Stimulated activated CD8-positive, alpha-beta memory T cell treated with anti-CD3 and anti-CD28 coated beads, Interleukin-15, amount 100 ng/mL, for 48 hours (primary cell): ENCODE data around the gene DCLRE1C.
"Not testable (repeated sequence)": the region's sequence is repeated elsewhere in the genome, so short reads cannot be mapped to it uniquely, and the experiment has no call there.

Source experiments
- DNase-seq, 2 donors: peaks; one replicate each; pipeline ENCODE4 v3.0.0-alpha.2; 2020; ENCODE audit warnings: low read depth in 2 of 2

Gene DCLRE1C

GRCh38 chr10:14945108-14945507 is 8.8 kb downstream of the DCLRE1C start:
- DNase-seq = no peak

DNA sequence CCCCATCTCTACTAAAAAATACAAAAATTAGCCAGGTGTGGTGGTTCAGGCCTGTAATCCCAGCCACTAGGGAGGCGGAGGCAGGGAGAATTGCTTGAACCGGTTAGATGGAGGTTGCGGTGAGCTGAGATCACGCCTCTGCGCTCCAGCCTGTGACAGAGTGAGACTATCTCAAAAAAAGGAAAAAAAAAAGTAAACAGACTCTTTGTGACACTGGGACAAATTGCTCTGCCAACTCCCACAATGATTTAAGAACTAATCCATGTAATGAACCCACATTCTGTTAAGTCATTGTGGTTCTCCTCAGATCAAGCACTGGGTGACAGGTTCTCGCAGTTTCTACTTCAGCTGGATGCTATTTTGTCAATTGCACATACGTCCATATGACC is 11.0 kb downstream of the DCLRE1C start:
- not testable (repeated sequence) for DNase-seq

GRCh38 chr10:14942147-14942949 is 11.5 kb downstream of the DCLRE1C start:
- DNase-seq = not testable (repeated sequence)

DNA sequence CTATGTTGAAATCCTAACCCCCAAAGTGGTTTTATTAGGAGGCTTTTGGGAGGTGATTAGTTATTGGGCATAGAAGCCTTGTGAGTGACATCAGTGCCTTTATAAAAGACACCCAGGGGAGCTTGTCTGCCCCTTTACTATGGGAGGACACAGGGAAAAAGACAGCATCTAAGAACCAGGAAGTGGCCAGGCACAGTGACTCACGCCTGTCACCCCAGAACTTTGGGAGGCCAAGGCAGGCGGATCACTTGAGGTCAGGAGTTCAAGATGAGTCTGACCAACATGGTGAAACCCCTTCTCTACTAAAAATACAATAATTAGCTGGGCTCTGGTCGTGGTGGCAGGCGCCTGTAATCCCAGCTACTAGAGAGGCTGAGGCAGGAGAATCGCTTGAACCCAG is 14.9 kb downstream of the DCLRE1C start:
- peak; percentile 44 to 45 for DNase-seq

GRCh38 chr10:14936584-14936983 is 17.3 kb downstream of the DCLRE1C start:
- DNase-seq = no peak

- DNase-seq = no peak
Observed at GRCh38 chr10:14930610-14931009, 23.3 kb downstream of the DCLRE1C start.

GRCh38 chr10:14926722-14927416 is 27.0 kb downstream of the DCLRE1C start:
- DNase-seq = no peak

DNA sequence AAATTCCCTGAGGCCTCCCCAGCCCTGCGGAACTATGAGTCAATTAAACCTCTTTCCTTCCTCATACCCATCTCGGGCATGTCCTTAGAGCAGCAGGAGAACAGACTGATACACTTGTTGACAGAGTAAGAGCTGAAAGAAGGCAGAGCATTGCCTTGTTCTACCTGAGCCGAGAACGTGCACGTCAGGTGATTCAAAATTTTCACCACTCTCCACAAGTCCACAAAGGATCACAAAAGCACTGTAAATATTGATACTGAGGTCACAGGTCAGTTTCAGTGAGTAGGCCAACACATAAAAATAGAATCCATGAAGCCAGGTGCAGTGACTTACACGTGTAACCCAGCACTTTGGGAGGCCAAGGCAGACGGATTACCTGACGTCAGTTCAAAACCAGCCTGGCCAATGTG is 27.8 kb downstream of the DCLRE1C start:
- no peak for DNase-seq

DNA sequence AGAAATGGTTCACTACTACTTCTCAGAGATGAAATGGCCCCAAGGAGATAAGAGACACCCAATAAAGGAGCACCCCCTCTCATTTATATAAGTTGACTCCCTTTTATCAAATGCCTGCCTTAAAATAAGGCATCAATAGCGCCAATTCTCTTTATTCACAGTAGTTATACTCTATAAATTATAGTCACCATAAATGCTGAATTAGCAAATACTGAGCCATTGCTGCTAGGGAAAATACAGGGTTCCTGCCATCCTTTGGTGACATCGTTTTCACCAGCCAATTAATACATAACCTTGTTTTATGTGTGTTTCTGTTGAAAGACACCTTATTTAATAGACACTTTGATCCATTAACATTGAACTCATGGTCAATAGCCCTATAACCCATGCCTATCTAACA is 28.6 kb downstream of the DCLRE1C start:
- no peak for DNase-seq

GRCh38 chr10:14924013-14924412 is 29.9 kb downstream of the DCLRE1C start:
- DNase-seq = no peak

- DNase-seq = no peak
Observed at GRCh38 chr10:14918964-14919363, 34.9 kb downstream of the DCLRE1C start.

DNA sequence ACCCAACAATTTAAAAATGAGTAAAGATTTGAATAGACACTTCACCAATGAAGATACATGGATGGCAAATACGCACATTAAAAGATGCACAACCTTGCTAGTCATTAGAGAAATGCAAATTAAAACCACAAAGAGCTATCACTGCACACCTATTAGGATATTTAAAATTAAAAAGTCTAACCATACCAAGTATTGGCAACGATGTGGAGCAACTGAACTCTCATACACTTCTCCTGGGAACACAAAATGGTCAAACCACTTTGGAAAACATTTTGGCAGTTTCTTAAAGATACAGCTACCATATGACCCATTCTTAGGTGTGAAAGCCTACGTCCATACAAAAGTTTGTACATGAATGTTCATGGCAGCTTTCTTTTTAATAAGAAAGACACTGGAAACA is 36.1 kb downstream of the DCLRE1C start:
- DNase-seq = no peak

DNA sequence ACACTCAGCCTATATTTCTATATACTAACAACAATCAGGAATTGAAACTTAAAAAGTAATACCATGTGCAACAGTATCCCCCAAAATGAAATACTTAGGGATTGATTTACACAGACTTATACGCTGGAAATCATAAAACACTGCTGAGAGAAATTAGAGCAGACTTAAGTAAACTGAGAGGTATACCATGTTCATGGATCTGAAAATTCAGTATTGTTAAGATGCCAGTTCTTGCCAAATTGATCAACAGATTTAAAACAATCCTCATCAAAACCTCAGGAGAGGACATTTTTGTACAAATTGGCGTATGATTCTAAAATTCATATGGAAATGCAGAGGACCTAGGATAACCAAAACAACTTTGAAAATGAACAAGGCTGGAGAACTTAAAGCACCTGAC is 37.3 kb downstream of the DCLRE1C start:
- DNase-seq = no peak

GRCh38 chr10:14911801-14912200 is 42.1 kb downstream of the DCLRE1C start:
- no peak for DNase-seq

DNA sequence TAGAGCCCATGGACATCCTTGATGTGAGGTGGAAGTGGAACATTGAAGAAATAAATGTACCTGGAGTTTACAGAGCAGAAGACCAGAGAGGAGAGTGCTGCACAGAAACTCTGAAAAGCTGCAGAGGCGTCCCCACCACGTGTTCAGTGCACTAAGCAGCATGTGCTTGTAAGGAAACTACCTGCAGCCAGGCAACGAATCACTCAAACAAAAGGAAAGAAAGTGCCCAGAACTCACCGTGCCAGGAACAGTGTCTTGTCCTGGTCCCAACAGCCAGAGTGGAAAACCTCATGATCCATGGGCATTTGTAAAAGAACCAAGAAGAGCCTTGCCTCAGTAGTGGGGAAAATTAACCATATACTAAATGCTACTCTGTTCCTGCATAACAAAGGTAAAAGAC is 42.9 kb downstream of the DCLRE1C start:
- DNase-seq = no peak

DNA sequence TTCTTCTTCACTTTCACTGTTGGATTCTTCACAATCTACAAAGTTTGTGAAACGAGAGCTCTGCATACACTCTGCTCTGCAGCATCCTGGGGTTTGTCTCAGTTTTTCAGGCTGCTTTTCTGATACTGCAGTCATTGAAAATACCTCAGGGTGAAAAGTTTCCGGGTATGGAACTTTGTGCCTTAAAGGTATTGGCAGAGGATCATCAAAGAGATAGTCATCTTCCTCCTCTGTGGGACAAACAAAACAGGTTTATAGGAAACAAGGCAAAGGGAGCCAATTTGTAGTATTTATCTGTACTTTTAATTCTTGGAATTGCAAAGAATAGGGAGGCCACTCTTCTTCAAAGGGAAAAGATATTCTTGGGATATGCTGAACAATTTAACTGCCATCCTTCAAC is 44.8 kb downstream of the DCLRE1C start:
- no peak for DNase-seq

DNA sequence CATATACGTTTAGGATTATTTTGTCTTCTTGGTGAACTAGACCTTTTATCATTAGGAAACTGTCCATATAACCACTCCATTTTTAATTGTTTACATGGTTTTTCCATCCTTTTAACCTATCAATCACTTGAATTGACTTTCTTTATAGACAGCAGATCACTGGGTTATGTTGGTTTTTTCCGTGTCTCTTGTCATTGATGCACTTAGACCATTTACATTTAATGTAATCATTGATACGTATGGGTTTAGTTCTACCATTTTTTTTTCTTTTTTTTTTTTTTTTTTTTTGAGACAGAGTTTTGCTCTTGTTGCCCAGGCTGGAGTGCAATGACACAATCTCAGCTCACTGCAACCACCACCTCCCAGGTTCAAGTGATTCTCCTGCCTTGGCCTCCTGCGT is 46.3 kb downstream of the DCLRE1C start:
- not testable (repeated sequence) for DNase-seq

DNA sequence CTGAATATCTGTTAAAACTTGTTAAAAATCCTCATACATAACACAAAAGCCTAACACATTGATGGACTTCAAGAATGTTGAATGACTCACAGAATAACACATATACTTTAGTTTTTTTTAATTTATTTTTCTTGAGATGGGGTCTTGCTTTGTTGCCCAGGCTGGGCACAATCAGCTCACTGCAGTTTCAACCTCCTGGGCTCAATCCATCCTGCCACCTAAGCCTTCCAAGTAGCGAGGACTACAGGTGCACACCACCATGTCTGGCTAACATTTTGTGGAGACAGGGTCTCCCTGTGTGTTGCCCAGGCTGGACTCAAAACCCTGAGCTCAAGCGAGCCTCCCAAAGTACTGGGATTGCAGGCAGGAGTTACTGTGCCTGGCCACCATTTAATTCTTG is 47.1 kb downstream of the DCLRE1C start:
- no peak for DNase-seq

- DNase-seq = no peak
Observed at GRCh38 chr10:14905890-14906289, 48.0 kb downstream of the DCLRE1C start.

DNA sequence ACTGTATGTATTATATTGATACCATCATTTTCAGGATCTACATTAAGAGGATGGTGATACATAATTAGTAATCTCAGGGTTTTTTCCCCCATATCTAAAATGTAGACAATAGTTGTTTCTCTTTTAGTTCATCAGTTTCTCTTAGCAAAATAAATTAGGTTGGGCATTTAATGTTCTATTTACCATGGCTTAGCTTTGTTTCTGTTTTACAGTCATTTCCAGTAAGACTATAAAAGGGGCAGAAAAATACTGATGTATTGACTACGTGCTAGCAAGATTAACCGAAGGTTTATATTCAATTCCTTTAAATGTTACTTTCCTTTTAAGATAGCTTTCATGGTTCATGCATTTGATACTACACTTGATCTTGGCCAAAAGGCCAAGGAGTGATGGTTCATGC is 49.0 kb downstream of the DCLRE1C start:
- no peak for DNase-seq

DNA sequence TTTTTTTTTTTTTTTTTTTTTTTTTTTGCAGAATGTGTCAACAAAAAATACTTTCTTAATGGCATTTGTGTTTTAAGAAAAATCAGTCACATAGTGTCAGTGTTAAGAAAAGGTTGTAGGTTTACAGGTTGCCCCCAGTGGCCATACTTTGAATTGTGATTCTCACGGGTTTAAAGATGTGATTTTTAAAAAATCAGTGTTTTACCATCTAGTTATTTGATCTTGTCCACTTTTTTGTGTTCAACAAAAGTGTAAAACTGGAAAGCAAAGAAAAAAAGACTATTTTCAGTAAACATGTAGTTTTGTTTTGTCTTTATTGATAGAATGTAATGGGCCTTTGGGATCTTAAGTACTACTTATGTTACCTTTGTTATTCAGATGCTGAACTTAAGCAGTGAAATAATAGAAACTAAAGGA is 49.6 kb downstream of the DCLRE1C start:
- no peak for DNase-seq

DNA sequence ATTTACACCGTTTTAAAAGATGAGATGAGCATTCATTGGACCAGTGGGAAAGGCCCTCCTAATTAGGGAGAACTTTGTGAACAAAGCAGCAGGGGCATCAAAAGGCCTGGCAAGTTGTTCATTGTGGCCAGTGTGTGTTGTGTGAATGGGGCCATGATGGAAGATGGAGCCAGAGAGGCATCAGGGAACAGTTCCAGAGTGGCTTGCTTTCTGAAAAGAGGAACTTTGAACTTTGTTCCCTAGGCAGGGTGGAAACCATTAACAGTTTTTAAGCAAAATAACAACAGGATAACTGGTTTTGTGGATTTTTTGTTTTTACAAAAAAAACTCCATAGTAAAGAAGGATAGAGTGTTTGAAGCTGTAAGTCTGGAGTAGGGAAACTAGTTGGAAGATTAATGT is 62.7 kb downstream of the DCLRE1C start:
- DNase-seq = no peak

- no peak for DNase-seq
Observed at GRCh38 chr10:14889318-14889717, 64.6 kb downstream of the DCLRE1C start.
